B cell (primary cell): Measurements from ENCODE around the gene UBALD2. TPM values are rescaled to one million over a fixed set of nuclear protein-coding genes. Genes with fewer than 3 reads are reported as not detected.
A peak's percentile ranks its signal among the peaks of the same experiment; 100 is the strongest.

Experiments
- ATAC-seq: fragments of 200-7000 bp; cut with Tn5 transposase; one replicate; pipeline ENCODE4 v1.10.0; 2021; ENCODE audit warnings: low read depth, mild to moderate bottlenecking, moderate number of reproducible peaks, moderate library complexity
- CTCF ChIA-PET: fragments of 350-600 bp; sonication (Branson Sonifier 250); formaldehyde crosslinking; loops from one replicate; lab custom pipeline; 2021; ENCODE audit warnings: antibody characterized with exemption, inconsistent platforms; lab: Charles Lee
- POLR2A ChIA-PET: fragments of 350-600 bp; sonication (Branson Sonifier 250); formaldehyde crosslinking; loops from one replicate; lab custom pipeline; 2021; ENCODE audit warnings: antibody characterized with exemption; lab: Charles Lee
- DNase-seq: peaks from one replicate; pipeline ENCODE4 v3.0.0; 2013
- H2AFZ ChIP-seq: 2 replicates; pipeline ENCODE4 v1.6.1; 2012; ENCODE audit warnings: mild to moderate bottlenecking, low read depth, low read length; ENCODE audit not compliant: insufficient read depth, poor library complexity, severe bottlenecking
- H3K27ac ChIP-seq, 2 donors: 1 replicate in 1 of 2; 2 replicates in 1 of 2; pipeline ENCODE4 v1.5.1; 2012 to 2013; ENCODE audit warnings: low read length in 2 of 2, mild to moderate bottlenecking in 2 of 2, moderate library complexity in 1 of 2
- H3K27me3 ChIP-seq, 4 experiments: fragments of 200-600 bp in 1 of 4; sonication (generic) in 1 of 4; replicated peaks in 1 of 4; 1 replicate in 2 of 4; 2 replicates in 2 of 4; pipeline versions ENCODE4 v1.6.1 to v1.7.0; 2013 to 2016; ENCODE audit warnings: low read length in 3 of 4, mild to moderate bottlenecking in 2 of 4, mixed read lengths in 1 of 4, moderate library complexity in 1 of 4; ENCODE audit not compliant: insufficient read depth in 4 of 4, control insufficient read depth in 3 of 4; ENCODE audit errors: control extremely low read depth in 1 of 4
- H3K36me3 ChIP-seq, 2 experiments: replicated peaks in 1 of 2; 1 replicate in 1 of 2; 2 replicates in 1 of 2; pipeline versions ENCODE4 v1.6.1 to v1.7.1; 2013; ENCODE audit warnings: low read length in 1 of 2; ENCODE audit not compliant: insufficient read depth in 2 of 2, control insufficient read depth in 1 of 2; ENCODE audit errors: control extremely low read depth in 1 of 2, extremely low read depth in 1 of 2
- H3K4me1 ChIP-seq, 2 donors: fragments of 200-600 bp in 1 of 2; sonication (generic) in 1 of 2; 1 replicate in 1 of 2; 2 replicates in 1 of 2; pipeline versions ENCODE4 v1.5.1 to v1.6.1; 2013 to 2017; ENCODE audit warnings: low read length in 2 of 2; ENCODE audit not compliant: control insufficient read depth in 2 of 2, insufficient read depth in 2 of 2
- H3K4me2 ChIP-seq: replicated peaks from 2 replicates; pipeline ENCODE3; 2012; ENCODE audit warnings: mild to moderate bottlenecking, low read depth, low read length; ENCODE audit not compliant: poor library complexity, severe bottlenecking
- H3K4me3 ChIP-seq, 5 experiments: fragments of 200-600 bp in 1 of 5; sonication (generic) in 1 of 5; 1 replicate in 3 of 5; 2 replicates in 2 of 5; pipeline versions ENCODE4 v1.5.1 to v1.7.0; 2011 to 2016; ENCODE audit warnings: low read length in 4 of 5, mild to moderate bottlenecking in 4 of 5, low read depth in 2 of 5, control low read depth in 1 of 5, moderate library complexity in 1 of 5; ENCODE audit not compliant: insufficient read depth in 1 of 5; ENCODE audit errors: control extremely low read depth in 1 of 5, extremely low read depth in 1 of 5
- H3K79me2 ChIP-seq: fragments of 200-600 bp; sonication (generic); one replicate; pipeline ENCODE4 v1.6.0; 2016; ENCODE audit warnings: low read length; ENCODE audit not compliant: control insufficient read depth, insufficient read depth
- H3K9ac ChIP-seq: fragments of 200-600 bp; sonication (generic); 2 replicates; pipeline ENCODE4 v1.6.1; 2017; ENCODE audit warnings: mild to moderate bottlenecking, low read length, moderate library complexity
- H3K9me3 ChIP-seq, 3 donors: one replicate each; pipeline versions ENCODE4 v1.6.1 to v1.7.1; 2013; ENCODE audit warnings: low read length in 2 of 3; ENCODE audit not compliant: control insufficient read depth in 2 of 3, insufficient read depth in 1 of 3; ENCODE audit errors: control extremely low read depth in 1 of 3
- H4K20me1 ChIP-seq: 2 replicates; pipeline ENCODE4 v1.6.0; 2012; ENCODE audit warnings: mild to moderate bottlenecking, low read length; ENCODE audit not compliant: insufficient read depth, control insufficient read depth, poor library complexity, severe bottlenecking
- H3K27ac Mint-ChIP-seq: one replicate; pipeline ENCODE4 v1.8.0; 2021; ENCODE audit warnings: mixed read lengths
- H3K27me3 Mint-ChIP-seq: one replicate; pipeline ENCODE4 v1.8.0; 2021; ENCODE audit warnings: mixed read lengths
- H3K4me1 Mint-ChIP-seq: one replicate; pipeline ENCODE4 v1.8.0; 2021; ENCODE audit warnings: mixed read lengths
- H3K4me3 Mint-ChIP-seq: one replicate; pipeline ENCODE4 v1.8.0; 2021; ENCODE audit warnings: mixed read lengths
- H3K9me3 Mint-ChIP-seq: one replicate; pipeline ENCODE4 v1.8.0; 2022; ENCODE audit warnings: mixed read lengths; ENCODE audit not compliant: insufficient read depth
- EZH2 ChIP-seq: IDR thresholded peaks from 2 replicates; pipeline ENCODE4 v1.6.1; 2012; ENCODE audit warnings: borderline replicate concordance, low read depth, mild to moderate bottlenecking, moderate library complexity, low read length; ENCODE audit not compliant: insufficient read depth, poor library complexity, severe bottlenecking
- WGBS: methylation state at CpG from one replicate; pipeline ENCODE4 v1.1.5; 2013; ENCODE audit warnings: missing lambda C conversion rate; ENCODE audit not compliant: insufficient coverage; 5-methylcytosine and 5-hydroxymethylcytosine counted together
- intact Hi-C: fragments of 100-400 bp; cut with micrococcal nuclease; formaldehyde crosslinking; loops from one replicate; pipeline ENCODE4 v1.10.0; 2022
- polyA plus RNA-seq: library from polyadenylated mRNA; depleted of rRNA; stranded (reverse); fragments of >200 nt; gene quantifications from 2 replicates; pipeline ENCODE4 v1.2.3, GENCODE V29; 2012
- total RNA-seq, 2 donors: library from RNA; stranded (reverse); fragments of 120-200 nt in 1 of 2; gene quantifications; 1 replicate in 1 of 2; 2 replicates in 1 of 2; pipeline versions ENCODE4 v1.2.3 to v1.2.4, GENCODE V29; 2013 to 2022
- TF ChIP-seq, protein P1 (sequence below): fragments of 200-600 bp; IDR thresholded peaks from one replicate; pipeline ENCODE4 v1.8.0; 2022; ENCODE audit warnings: antibody characterized with exemption, mild to moderate bottlenecking

Gene UBALD2
- total and polyA plus RNA-seq, 2 donors (not counting 1 experiment from before 2014, with no cell fraction given), result 78.9 to 155 TPM

DNA sequence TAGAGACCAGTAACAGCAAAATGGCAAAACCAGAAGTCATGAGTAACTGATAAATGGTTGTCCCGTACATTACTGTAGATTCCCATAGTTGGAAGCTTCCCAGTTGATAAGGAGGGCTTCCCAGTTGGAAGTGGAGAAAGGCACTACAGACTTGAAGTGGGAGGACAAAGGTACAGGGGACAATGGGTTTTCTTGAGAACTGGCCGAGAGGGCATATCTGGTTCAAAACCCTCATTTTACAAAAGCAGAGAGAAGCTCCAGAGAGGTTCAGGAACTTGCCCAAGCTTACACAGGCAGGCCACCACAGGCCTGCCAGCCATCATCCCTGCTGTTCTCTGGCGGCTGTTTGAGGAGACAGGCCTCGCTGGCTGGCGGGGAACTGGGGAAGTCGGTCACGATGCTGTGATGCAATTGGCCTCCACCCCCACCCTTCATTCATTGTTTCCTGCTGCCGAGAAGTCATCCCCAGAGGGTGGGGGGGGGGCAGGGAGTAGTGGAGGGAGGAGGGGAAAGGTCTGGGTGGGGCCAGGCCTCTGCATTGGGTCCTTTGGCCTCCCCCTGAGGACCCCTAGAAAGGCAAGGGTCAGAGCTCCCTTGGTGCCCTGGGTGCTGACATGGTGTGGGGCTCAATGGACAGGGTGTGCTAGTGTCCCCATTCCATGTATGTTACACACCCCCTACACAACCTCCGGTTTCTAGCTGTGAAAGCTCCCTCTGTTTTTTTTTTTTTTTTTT, 3.0 kb downstream of the UBALD2 start:
- TF ChIP-seq, protein P1, sequence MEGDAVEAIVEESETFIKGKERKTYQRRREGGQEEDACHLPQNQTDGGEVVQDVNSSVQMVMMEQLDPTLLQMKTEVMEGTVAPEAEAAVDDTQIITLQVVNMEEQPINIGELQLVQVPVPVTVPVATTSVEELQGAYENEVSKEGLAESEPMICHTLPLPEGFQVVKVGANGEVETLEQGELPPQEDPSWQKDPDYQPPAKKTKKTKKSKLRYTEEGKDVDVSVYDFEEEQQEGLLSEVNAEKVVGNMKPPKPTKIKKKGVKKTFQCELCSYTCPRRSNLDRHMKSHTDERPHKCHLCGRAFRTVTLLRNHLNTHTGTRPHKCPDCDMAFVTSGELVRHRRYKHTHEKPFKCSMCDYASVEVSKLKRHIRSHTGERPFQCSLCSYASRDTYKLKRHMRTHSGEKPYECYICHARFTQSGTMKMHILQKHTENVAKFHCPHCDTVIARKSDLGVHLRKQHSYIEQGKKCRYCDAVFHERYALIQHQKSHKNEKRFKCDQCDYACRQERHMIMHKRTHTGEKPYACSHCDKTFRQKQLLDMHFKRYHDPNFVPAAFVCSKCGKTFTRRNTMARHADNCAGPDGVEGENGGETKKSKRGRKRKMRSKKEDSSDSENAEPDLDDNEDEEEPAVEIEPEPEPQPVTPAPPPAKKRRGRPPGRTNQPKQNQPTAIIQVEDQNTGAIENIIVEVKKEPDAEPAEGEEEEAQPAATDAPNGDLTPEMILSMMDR, result no peak
- no peak for TF ChIP-seq EZH2
- peak overlapping the region; percentile 96 for H3K27ac Mint-ChIP-seq
- H3K4me3 Mint-ChIP-seq, result peak overlapping the region; percentile 85
- no peaks in the 10 kb centered on the region for H3K27me3 Mint-ChIP-seq
- WGBS, result 43% methylated on average over 3 of the region's 9 CpGs
- H3K4me3 ChIP-seq, result peak overlapping the region in 4 of 5 experiments; percentile 18 to 88 (median 68)
- intact Hi-C loops, result loop anchor here (5.0 to 10.0 kb wide), 3 partner anchors 363 to 1179 kb away; partner anchors contain the start of genes MRPL38 and SUMO2
- no peaks in the 10 kb centered on the region for H3K9me3 ChIP-seq
- H2AFZ ChIP-seq, result no peak overlapping the region
- DNase-seq, result peak; percentile 92
- H3K79me2 ChIP-seq, result peaks cover 40% of the 10 kb centered on the region
- H3K9me3 Mint-ChIP-seq, result no peaks in the 10 kb centered on the region
- no peaks in the 10 kb centered on the region for H3K27me3 ChIP-seq
- H4K20me1 ChIP-seq, result peaks cover 14% of the 10 kb centered on the region
- POLR2A ChIA-PET, result interaction anchor here (0.6 to 0.7 kb wide), 7 partner anchors 16 to 872 kb away, joined by 3 to 9 read pairs (median 4); no protein-coding TSS in a partner anchor
- H3K4me1 Mint-ChIP-seq, result peaks cover 70% of the 10 kb centered on the region
- H3K36me3 ChIP-seq, result peaks cover 2 to 16% of the 10 kb centered on the region in 2 experiments
- H3K27ac ChIP-seq, result peak overlapping the region; percentile 77 to 94
- peak overlapping the region; percentile 49 for H3K9ac ChIP-seq
- peak; percentile 7 for ATAC-seq
- H3K4me1 ChIP-seq, result peaks cover 76 to 86% of the 10 kb centered on the region in 2 donors
- CTCF ChIA-PET, result interaction anchor here (0.6 to 16.7 kb wide), 8 partner anchors 11 to 359 kb away, joined by 3 to 435 read pairs (median 6); no protein-coding TSS in a partner anchor
- H3K4me2 ChIP-seq, result peak overlapping the region; percentile 92
